Measurements from ENCODE around the gene HLA-F. TPM values are rescaled to one million over a fixed set of nuclear protein-coding genes. Genes with fewer than 3 reads are reported as not detected.

HLA-F gene
- total RNA-seq, 1 experiment from 2014 or later: not detected

- DNase-seq (ENCODE audit: low spot score): no peak
- in situ Hi-C loops (cut with HindIII; ENCODE audit: low sequenced_read_pairs): no loop called here
These were observed 30.0 kb downstream of the HLA-F start for GRCh38 chr6:29753309-29753644.

DNA sequence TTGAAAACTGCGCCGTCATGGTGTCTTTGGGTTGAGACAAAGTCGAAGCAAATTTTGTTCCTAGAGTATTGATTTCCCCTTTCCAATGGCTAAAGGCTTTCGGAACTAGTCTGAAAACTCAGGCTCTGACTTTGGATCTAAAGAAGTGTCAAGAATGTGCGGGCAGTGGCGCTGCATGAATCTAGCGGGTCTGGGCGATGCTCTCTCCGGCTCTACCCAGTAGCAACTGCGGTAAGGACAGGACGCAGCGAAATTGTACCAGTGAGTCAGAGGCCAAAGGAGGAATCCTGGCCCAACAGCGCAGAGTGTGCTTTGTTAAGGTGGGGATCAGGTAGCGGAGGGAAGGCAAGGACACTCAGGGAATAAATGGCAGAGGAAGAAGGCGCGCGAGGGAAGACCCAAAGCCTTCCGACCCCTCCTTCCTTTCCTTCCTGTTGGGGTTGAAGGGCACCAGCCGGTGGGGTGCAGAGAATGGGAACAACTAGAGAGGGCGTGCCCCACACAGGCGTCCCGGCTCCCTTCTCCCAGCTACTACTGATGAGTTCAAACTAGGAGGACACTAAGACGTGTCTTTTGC is 32.1 kb downstream of the HLA-F start:
- DNase-seq (ENCODE audit: low spot score): no peak
- in situ Hi-C loops (cut with HindIII; ENCODE audit: low sequenced_read_pairs): loop anchor here (5.0 kb wide), 1 partner anchor 77 kb away; no protein-coding TSS in a partner anchor

DNA sequence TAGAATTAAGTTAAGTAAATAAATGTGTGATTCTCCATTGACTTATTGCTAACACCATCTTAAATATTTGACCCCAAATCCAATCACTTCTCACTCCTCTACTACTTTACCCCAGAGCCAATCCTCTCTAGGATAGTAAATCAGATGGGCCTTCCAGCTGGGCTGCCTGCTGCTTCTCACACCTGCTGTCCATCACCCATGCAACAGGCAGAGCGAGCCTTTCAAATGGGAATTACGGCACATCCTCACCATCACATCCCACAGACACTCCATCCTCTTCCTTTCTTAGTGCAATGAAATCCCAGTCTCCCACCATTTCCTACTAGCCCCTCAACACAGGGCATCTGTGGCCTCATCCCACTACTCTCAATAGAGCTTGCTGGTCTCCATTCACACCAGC is 34.0 kb downstream of the HLA-F start:
- DNase-seq (ENCODE audit: low spot score): no peak
- in situ Hi-C loops (cut with HindIII; ENCODE audit: low sequenced_read_pairs): loop anchor here (5.0 kb wide), 1 partner anchor 75 kb away; no protein-coding TSS in a partner anchor

GRCh38 chr6:29757701-29758293 is 34.6 kb downstream of the HLA-F start:
- no peak for DNase-seq (ENCODE audit: low spot score)
- in situ Hi-C loops (cut with HindIII; ENCODE audit: low sequenced_read_pairs): loop anchor here (5.0 kb wide), 1 partner anchor 75 kb away; no protein-coding TSS in a partner anchor

DNA sequence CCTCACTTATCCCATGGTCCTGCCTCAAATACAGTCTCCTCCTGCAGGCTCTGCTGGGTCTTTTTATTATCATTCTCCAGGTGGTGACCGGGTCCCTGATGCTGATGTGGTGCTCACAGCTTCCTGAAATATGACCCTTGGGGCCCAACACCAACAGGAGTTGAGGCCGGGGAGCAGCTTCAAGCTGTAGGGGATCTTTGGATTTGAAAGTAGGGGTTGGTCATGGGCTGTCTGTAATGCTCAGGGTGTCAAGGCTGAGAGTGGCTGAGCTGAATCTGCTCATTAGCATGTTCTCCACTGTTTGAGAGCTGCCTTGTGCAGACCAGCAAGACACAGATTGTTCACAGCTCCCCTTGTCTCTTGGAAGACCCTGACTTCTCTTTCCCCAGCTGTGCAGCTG is 35.5 kb downstream of the HLA-F start:
- in situ Hi-C loops (cut with HindIII; ENCODE audit: low sequenced_read_pairs): loop anchor here (5.0 kb wide), 1 partner anchor 74 kb away; no protein-coding TSS in a partner anchor

DNA sequence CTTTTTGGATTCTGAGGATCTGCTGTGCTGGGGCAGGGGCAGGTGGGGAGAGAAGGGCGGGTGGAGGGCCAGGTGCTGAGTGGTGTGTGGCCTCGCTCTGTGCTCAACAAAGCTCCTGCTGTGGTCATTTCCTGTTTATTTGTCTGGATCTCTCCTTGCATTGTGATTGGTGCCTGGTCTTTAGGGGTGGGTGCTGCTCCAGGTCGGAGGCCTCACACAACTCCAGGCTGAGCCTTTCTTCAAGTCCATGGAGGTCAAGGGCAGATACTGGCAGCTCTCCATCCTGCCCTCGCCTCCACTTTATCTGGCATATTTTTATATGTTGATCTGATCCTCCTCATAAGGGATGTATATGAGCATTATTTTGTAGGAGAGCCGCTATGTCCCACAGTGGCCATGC is 36.2 kb downstream of the HLA-F start:
- DNase-seq (ENCODE audit: low spot score): no peak
- in situ Hi-C loops (cut with HindIII; ENCODE audit: low sequenced_read_pairs): loop anchor here (5.0 kb wide), 1 partner anchor 73 kb away; no protein-coding TSS in a partner anchor

More for the DNA sequence above, 35.5 kb downstream of the HLA-F start:
- DNase-seq (ENCODE audit: low spot score): no peak

DNA sequence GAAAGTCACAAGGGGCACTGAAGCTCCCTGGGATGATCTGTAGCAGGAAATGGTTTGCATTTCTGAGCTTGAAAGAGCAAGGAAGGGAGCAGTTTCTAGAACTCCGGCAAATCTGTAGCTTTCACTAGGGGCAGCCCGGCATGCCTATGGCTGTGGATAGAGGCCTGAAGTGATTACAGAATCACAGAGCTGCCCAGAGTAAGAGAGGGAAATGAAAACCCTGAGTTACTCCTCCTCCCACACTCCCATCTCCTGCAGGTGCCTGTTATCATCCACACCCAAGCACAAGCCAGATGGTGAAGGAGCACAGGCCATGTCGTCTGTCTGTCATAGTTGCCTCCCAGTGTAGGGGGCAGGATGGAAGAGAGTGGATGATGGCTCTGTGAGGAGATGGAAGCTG is 37.1 kb downstream of the HLA-F start:
- in situ Hi-C loops (cut with HindIII; ENCODE audit: low sequenced_read_pairs): no loop called here

GRCh38 chr6:29762051-29762450 is 38.8 kb downstream of the HLA-F start:
- in situ Hi-C loops (cut with HindIII; ENCODE audit: low sequenced_read_pairs): no loop called here

More for the DNA sequence above, 37.1 kb downstream of the HLA-F start:
- DNase-seq (ENCODE audit: low spot score): no peak

DNA sequence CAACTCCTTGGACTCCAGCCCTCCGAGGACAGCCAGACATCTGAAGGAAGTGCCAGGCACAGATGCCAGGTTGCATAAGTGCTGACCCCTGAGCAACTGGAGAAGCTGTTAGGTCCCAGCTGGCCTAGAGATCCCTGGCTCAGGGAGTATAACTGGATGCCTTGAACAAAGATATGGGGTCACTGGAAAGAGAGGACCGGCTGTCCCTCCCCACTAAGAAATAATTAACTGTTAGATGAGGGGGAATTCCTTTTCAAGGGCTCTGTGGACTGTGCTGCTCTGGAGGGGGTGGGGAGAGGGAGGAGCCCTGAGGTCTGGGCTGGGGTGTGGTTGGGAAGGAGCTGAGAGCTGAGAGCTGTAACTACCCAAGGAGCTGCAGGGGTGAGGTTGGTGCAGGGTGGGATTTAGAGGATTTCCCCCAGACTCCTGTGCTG is 39.6 kb downstream of the HLA-F start:
- in situ Hi-C loops (cut with HindIII; ENCODE audit: low sequenced_read_pairs): no loop called here
- DNase-seq (ENCODE audit: low spot score): no peak

More at GRCh38 chr6:29762051-29762450, 38.8 kb downstream of the HLA-F start:
- DNase-seq (ENCODE audit: low spot score): no peak

DNA sequence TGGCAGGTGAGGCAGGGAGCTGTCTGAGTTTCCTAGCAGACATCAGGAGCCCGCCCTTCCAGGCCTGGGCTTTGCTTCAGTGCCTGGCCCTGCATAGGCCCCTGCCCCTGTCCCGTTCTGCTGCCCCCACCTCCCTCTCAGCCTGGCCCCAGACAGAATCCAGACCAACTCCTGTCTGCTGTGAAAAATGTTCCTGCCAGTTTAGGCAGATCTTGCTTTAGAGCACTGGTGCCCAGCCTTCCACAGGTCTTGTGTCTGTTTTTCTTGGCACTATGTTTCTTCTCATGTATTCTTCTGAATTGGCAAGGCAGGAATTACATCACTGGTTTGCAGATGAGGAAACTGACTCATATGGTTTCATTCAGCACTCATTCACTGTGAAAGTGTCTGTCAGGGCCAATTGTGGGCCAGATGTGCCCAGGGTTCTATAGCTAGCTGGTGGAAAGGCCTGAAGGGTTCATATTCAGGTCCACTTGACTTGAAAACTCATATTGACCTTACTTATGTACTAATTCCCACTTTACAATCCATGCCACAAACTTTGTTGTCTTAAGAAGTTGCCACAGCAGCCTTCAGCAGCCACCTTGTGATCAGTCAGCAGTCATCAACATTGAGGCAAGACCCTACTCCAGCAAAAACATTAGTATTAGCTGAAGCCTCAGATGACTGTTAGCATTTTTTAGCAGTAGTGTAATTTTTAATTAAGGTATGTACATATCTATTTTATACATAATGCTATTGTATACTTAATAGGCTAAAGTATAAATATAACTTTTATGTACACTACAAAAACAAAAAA is 40.5 kb downstream of the HLA-F start:
- no peak for DNase-seq (ENCODE audit: low spot score)
- in situ Hi-C loops (cut with HindIII; ENCODE audit: low sequenced_read_pairs): no loop called here

GRCh38 chr6:29764422-29765196 is 41.4 kb downstream of the HLA-F start:
- in situ Hi-C loops (cut with HindIII; ENCODE audit: low sequenced_read_pairs): no loop called here
- no peak for DNase-seq (ENCODE audit: low spot score)

DNA sequence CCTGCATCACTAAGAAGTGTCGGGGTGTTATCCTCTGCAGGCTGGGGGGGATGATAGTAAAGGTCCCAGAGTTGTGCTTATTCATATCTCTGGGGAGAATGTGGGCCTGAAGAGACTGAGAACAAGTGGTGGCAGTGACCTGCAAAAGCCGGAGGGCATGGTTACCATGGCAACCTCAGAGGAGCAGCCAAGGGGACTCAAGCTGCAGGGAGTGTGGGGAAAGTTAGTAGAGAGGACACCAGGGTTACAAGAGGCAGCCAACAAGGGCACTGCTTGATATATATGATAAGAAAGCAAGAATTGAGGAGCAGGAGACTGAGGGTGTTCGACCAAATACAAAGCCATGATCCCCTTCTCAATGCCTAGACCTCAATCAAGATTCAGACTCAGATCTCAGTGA is 46.1 kb downstream of the HLA-F start:
- DNase-seq (ENCODE audit: low spot score): no peak
- in situ Hi-C loops (cut with HindIII; ENCODE audit: low sequenced_read_pairs): no loop called here

- in situ Hi-C loops (cut with HindIII; ENCODE audit: low sequenced_read_pairs): no loop called here
- no peak for DNase-seq (ENCODE audit: low spot score)
These were observed 47.1 kb downstream of the HLA-F start for GRCh38 chr6:29770306-29770705.

GRCh38 chr6:29776684-29777083 is 53.5 kb downstream of the HLA-F start:
- no peak for DNase-seq (ENCODE audit: low spot score)
- in situ Hi-C loops (cut with HindIII; ENCODE audit: low sequenced_read_pairs): no loop called here

Other genes with a start within 250 kb of the HLA-F start
- gene MAS1L, start 235.5 kb upstream of the HLA-F start, total RNA-seq (2014; rRNA removed; shearing (Covaris generic)): not detected in 2 replicates
- gene UBD, start 163.7 kb upstream of the HLA-F start, total RNA-seq (2014; rRNA removed; shearing (Covaris generic)): 0.17 TPM in 1 of 2 replicates, not detected in the other
- gene OR2H2, start 138.3 kb upstream of the HLA-F start, total RNA-seq (2014; rRNA removed; shearing (Covaris generic)): not detected in 2 replicates
- gene GABBR1, start 90.3 kb upstream of the HLA-F start, total RNA-seq (2014; rRNA removed; shearing (Covaris generic)): 2.2 and 3.6 TPM in 2 replicates
- not detected in 2 replicates for gene MOG, start 66.3 kb upstream of the HLA-F start, total RNA-seq (2014; rRNA removed; shearing (Covaris generic))
- not detected in 2 replicates for gene ZFP57, start 42.3 kb upstream of the HLA-F start, total RNA-seq (2014; rRNA removed; shearing (Covaris generic))
- not detected in 2 replicates for gene HLA-G, start 104.4 kb downstream of the HLA-F start, total RNA-seq (2014; rRNA removed; shearing (Covaris generic))
- 59.4 and 61.4 TPM in 2 replicates for gene HLA-A, start 219.1 kb downstream of the HLA-F start, total RNA-seq (2014; rRNA removed; shearing (Covaris generic))